Breast epithelium (tissue), 4 donors: Measurements from ENCODE around the gene DSCAML1. TPM values are rescaled to one million over a fixed set of nuclear protein-coding genes. Genes with fewer than 3 reads are reported as not detected.

Experiments used
- DNase-seq, 2 donors: peaks; one replicate each; pipeline ENCODE4 v3.0.0-alpha.2; 2019; ENCODE audit warnings: low spot score in 2 of 2
- H3K27ac ChIP-seq, 2 donors: fragments of 200-600 bp; sonication (generic) in 1 of 2; one replicate each; pipeline ENCODE4 v1.5.1; 2016 to 2019; ENCODE audit warnings: mild to moderate bottlenecking in 1 of 2
- H3K27me3 ChIP-seq, 2 donors: fragments of 200-600 bp; sonication (generic) in 1 of 2; one replicate each; pipeline versions ENCODE4 v1.5.1 to v1.6.0; 2017 to 2019; ENCODE audit warnings: control low read depth in 1 of 2, mild to moderate bottlenecking in 1 of 2
- H3K36me3 ChIP-seq: fragments of 200-600 bp; one replicate; pipeline ENCODE4 v1.5.1; 2019
- H3K4me1 ChIP-seq, 2 donors: fragments of 200-600 bp; sonication (generic); one replicate each; pipeline ENCODE4 v1.5.1; 2016 to 2019; ENCODE audit warnings: control low read depth in 1 of 2
- H3K4me3 ChIP-seq, 3 donors: fragments of 200-600 bp; sonication (generic); 1 replicate in 2 of 3; 2 replicates in 1 of 3; pipeline ENCODE4 v1.5.1; 2016 to 2019; ENCODE audit warnings: mild to moderate bottlenecking in 3 of 3, moderate library complexity in 2 of 3
- H3K9me3 ChIP-seq, 2 donors: fragments of 200-600 bp; sonication (generic) in 1 of 2; one replicate each; pipeline ENCODE4 v1.5.1; 2016 to 2019; ENCODE audit warnings: control low read depth in 1 of 2
- POLR2A ChIP-seq: fragments of 450-650 bp; IDR thresholded peaks from one replicate; pipeline ENCODE4 v1.6.1; 2016; ENCODE audit warnings: antibody characterized with exemption, mild to moderate bottlenecking, moderate library complexity
- POLR2AphosphoS5 ChIP-seq, 3 donors: sonication (generic); formaldehyde crosslinking; IDR thresholded peaks; one replicate each; pipeline ENCODE4 v1.6.1; 2017; ENCODE audit warnings: antibody characterized with exemption in 3 of 3
- intact Hi-C: fragments of 100-400 bp; cut with DNase I; formaldehyde crosslinking; loops from one replicate; pipeline ENCODE4 v1.15.1; 2023; ENCODE audit warnings: low total_unique reads
- total RNA-seq, 3 donors: library from RNA; depleted of rRNA; stranded (reverse); fragments of >200 nt; gene quantifications; one replicate each; pipeline ENCODE4 v1.1.0, GENCODE V29; 2016
- TF ChIP-seq, protein P1 (sequence below), 3 donors: fragments of 450-650 bp; IDR thresholded peaks; one replicate each; pipeline ENCODE4 v1.5.1; 2016 to 2017; ENCODE audit warnings: antibody characterized with exemption in 3 of 3, mild to moderate bottlenecking in 3 of 3, moderate library complexity in 3 of 3

The DSCAML1 gene
- total RNA-seq, 3 donors from 2014 or later = 0.33 to 1.8 (median 0.64) TPM

DNA sequence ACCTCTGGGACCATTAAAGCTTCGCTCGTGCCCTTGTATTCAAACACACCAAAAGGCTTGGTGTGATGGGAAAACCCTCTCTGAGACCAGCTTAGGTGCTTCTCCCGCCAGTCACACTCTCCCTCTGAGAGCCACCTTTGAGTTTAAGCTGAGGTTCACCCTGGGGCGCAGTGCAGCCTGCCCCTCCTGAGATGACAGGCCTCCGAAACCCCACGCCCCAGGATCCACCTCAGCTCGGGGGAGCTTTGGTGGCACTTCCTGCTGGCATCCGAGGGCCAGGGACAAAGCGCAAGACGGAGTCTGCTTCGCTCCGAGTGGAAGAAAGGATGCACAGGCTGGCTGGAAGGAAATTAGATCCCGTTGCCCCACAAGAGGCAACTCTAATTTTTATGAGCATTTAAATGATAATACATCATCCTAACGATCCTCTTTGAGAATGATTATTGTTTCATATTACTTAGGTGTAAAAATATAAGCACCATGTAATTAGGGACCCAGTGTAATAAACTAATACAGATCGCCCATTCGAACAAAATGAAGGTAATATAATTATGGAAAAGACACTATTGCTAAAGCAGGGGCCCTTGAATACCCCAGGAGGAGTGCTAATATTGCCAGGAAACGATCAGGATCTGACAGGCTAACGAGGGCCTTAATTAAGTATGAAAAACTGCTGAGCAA lies 334.7 kb downstream of the DSCAML1 start:
- no peak overlapping the region for H3K4me3 ChIP-seq
- intact Hi-C loops = no loop called here
- TF ChIP-seq, protein P1, sequence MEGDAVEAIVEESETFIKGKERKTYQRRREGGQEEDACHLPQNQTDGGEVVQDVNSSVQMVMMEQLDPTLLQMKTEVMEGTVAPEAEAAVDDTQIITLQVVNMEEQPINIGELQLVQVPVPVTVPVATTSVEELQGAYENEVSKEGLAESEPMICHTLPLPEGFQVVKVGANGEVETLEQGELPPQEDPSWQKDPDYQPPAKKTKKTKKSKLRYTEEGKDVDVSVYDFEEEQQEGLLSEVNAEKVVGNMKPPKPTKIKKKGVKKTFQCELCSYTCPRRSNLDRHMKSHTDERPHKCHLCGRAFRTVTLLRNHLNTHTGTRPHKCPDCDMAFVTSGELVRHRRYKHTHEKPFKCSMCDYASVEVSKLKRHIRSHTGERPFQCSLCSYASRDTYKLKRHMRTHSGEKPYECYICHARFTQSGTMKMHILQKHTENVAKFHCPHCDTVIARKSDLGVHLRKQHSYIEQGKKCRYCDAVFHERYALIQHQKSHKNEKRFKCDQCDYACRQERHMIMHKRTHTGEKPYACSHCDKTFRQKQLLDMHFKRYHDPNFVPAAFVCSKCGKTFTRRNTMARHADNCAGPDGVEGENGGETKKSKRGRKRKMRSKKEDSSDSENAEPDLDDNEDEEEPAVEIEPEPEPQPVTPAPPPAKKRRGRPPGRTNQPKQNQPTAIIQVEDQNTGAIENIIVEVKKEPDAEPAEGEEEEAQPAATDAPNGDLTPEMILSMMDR (IDR thresholded peaks at IDR 0.05) = no peak
- TF ChIP-seq POLR2AphosphoS5 (IDR thresholded peaks at IDR 0.05) (no peak), POLR2A (no peak)
- no peaks in the 10 kb centered on the region for H3K9me3 ChIP-seq
- no peaks in the 10 kb centered on the region for H3K4me1 ChIP-seq
- H3K36me3 ChIP-seq = no peaks in the 10 kb centered on the region
- H3K27ac ChIP-seq = no peak overlapping the region
- H3K27me3 ChIP-seq = no peaks in the 10 kb centered on the region
- DNase-seq = no peak

DNA sequence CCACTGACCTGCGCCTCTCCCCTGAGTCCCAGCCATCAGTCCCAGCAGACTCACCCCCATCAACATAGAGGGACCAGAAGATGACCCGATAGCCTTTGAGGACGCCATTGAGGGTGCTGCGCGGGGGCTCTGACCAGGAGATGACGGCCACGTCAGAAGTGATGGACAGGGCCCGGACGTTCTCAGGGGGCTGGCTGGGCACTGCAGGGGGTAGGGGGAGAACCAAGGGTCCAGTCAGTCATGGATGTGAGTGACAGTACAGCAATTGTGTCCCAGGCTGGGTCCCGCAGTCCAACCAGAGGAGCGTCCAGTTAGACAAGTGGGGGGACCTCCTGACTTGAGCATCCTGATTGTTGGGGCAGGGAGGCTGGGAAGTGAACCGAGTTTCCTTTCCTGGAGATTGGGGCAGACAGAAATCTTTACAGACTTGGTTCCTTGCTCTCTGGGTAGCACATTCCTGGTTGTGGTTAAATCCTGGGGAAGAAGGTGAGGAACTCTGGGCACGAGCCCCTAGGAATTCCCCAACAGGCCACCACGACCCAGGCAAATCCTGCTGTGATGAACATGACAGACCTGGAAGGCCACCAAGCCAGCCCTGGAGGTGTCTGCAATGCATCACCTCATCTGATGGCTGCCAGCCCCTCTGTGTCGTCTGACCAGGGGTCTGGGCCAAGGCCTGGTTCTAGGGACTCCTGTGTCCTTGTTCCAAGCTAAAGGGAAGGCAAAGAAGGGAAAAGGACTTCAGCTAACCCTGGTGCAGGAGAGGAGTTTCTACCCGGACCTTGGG lies 335.4 kb downstream of the DSCAML1 start:
- intact Hi-C loops = no loop called here
- Histone ChIP-seq H3K9me3 (no peaks in the 10 kb centered on the region), H3K4me3 (no peak overlapping the region), H3K36me3 (no peaks in the 10 kb centered on the region), H3K27me3 (no peaks in the 10 kb centered on the region), H3K27ac (no peak overlapping the region), H3K4me1 (no peaks in the 10 kb centered on the region)
- TF ChIP-seq, protein P1 (IDR thresholded peaks at IDR 0.05) = no peak
- TF ChIP-seq POLR2A (no peak), POLR2AphosphoS5 (IDR thresholded peaks at IDR 0.05) (no peak)
- DNase-seq = no peak

DNA sequence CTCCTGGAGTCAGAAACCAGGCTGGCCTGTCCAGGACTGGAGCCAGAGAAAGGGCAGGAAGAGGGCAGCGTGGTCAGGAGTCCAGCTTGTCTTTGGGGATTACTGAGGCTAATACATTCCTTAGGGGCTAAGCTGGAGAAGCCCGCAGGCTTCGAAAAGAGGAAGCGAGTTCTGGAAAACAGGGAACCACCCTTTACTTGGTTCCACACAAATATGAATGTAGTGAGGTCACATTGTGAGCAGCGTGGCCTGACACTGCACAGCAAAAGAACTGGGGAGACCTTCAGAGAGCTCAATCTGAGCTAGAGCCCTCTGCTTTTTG lies 337.1 kb downstream of the DSCAML1 start:
- H3K4me1 ChIP-seq = no peaks in the 10 kb centered on the region
- H3K9me3 ChIP-seq = peaks cover under 1 to 2% of the 10 kb centered on the region in 2 donors
- H3K27ac ChIP-seq = no peak overlapping the region
- no peak overlapping the region for H3K4me3 ChIP-seq
- no peak for DNase-seq
- H3K36me3 ChIP-seq = no peaks in the 10 kb centered on the region
- intact Hi-C loops = no loop called here
- H3K27me3 ChIP-seq = no peaks in the 10 kb centered on the region
- no peak for TF ChIP-seq POLR2A
- TF ChIP-seq POLR2AphosphoS5 (IDR thresholded peaks at IDR 0.05) = no peak
- TF ChIP-seq, protein P1 (IDR thresholded peaks at IDR 0.05) = no peak

DNA sequence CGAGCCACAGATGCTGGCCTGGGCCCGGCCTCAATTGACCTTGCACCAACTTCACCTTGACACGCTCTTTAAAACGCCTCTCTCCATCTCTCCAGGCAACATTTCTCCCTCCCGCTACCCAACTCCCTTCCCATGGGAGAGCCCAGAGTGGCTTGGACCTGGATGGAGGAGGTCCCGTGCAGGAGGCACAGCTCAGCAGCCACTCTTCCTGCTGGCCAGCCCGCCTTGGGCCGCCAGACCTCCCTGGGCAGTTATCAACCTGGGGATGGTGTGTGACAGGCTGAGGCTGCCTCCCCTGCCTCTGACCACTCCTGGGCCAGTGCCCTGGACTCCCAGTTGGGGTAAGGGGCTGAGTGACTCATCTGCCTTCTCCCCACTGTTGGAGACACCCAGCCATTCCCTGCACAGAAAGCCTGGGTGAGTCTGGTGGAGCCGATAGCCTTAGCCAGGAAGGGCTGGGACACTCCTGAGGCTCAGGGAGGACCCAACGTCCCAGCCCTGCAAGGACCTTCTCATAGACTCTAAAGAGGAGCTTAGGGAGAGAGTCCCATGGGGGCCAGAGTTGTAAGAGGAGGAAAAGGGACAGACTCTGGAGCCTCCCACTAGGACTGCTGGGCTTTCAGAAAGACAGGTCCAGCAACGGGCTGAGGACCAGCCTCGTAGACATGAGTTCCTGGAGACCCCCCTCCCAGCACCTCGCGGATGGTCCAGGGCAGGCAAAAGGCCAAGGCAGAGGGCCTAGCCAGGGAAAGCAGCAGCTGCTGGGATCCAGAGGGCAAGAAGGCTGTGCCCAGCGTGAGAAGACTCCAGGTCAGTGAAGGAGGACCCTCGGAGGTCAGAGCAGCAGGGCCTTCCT lies 337.7 kb downstream of the DSCAML1 start:
- no peak overlapping the region for H3K4me3 ChIP-seq
- no peak for DNase-seq

More for the DNA sequence above, 337.7 kb downstream of the DSCAML1 start:
- H3K9me3 ChIP-seq = peaks cover 5 to 6% of the 10 kb centered on the region in 2 donors
- no peaks in the 10 kb centered on the region for H3K4me1 ChIP-seq
- TF ChIP-seq, protein P1 (IDR thresholded peaks at IDR 0.05) = no peak
- TF ChIP-seq POLR2A = no peak
- no peak for TF ChIP-seq POLR2AphosphoS5 (IDR thresholded peaks at IDR 0.05)
- no peak overlapping the region for H3K27ac ChIP-seq
- H3K27me3 ChIP-seq = no peaks in the 10 kb centered on the region
- no peaks in the 10 kb centered on the region for H3K36me3 ChIP-seq
- intact Hi-C loops = no loop called here
